GM12865 (cell line): ENCODE measurements around the gene HDAC9.

Source experiments
- DNase-seq: peaks from one replicate; pipeline ENCODE4 v3.0.0; 2010; ENCODE audit warnings: low read depth
- H3K4me3 ChIP-seq: 2 replicates; pipeline ENCODE4 v1.5.1; 2011; ENCODE audit warnings: mild to moderate bottlenecking, low read depth, low read length, control low read depth
- TF ChIP-seq, protein P1 (sequence below): IDR thresholded peaks from 2 replicates; pipeline ENCODE4 v1.5.1; 2011; ENCODE audit warnings: low read length, control low read depth, low read depth, inconsistent platforms; ENCODE audit not compliant: insufficient read depth; ENCODE audit errors: missing control alignments

HDAC9 gene

DNA sequence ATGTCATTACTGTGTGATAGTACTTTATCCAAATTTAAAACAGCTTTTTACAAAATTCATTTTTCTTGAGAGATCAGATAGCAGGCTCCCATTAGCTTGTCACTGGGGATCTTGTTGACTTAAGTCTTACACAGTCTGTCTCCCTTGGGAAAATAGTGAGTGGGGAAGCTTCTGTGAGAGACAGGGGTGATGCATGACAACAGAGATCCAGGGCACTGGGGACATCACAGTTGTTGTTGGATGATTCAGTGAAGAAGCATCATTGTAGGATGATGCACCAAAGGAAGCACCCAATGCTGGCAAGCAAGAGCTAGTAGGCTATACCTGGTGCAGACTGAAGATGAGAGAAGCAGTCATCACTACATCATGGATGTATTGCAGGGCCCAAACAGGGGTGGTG, 284.7 kb downstream of the HDAC9 start:
- DNase-seq: no peak
- no peak overlapping the region for H3K4me3 ChIP-seq
- TF ChIP-seq, protein P1, sequence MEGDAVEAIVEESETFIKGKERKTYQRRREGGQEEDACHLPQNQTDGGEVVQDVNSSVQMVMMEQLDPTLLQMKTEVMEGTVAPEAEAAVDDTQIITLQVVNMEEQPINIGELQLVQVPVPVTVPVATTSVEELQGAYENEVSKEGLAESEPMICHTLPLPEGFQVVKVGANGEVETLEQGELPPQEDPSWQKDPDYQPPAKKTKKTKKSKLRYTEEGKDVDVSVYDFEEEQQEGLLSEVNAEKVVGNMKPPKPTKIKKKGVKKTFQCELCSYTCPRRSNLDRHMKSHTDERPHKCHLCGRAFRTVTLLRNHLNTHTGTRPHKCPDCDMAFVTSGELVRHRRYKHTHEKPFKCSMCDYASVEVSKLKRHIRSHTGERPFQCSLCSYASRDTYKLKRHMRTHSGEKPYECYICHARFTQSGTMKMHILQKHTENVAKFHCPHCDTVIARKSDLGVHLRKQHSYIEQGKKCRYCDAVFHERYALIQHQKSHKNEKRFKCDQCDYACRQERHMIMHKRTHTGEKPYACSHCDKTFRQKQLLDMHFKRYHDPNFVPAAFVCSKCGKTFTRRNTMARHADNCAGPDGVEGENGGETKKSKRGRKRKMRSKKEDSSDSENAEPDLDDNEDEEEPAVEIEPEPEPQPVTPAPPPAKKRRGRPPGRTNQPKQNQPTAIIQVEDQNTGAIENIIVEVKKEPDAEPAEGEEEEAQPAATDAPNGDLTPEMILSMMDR: no peak

- DNase-seq: no peak
- TF ChIP-seq, protein P1: no peak
- H3K4me3 ChIP-seq: no peak overlapping the region
Measured at GRCh38 chr7:18780938-18781337, 285.4 kb downstream of the HDAC9 start.

DNA sequence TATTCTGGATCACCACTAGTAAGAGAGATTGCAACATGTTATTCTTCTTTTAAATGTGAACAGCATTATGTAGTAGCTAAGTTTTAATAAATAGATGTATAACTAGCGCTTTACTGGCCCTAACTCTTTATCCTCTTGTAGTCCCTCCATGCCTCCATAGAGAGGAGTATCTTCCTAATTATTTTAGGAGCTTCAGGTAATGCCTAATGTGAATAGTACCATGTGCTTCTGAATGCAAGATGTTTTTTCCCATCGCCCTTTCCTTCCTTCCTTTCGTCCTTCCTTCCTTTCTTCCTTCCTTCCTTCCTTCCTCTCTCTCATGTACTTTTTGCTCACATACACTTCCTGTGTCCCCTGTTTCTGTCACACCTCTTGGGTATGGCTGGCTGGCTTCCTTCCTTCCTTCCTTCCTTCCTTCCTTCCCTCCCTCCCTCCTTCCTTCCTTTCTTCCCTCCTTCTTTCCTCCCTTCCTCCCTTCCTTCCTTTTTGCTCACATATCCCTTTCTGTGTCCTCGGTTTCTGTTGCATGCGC, 290.7 kb downstream of the HDAC9 start:
- TF ChIP-seq, protein P1: no peak
- no peak overlapping the region for H3K4me3 ChIP-seq
- no peak for DNase-seq

- TF ChIP-seq, protein P1: no peak
- no peak for DNase-seq
- H3K4me3 ChIP-seq: no peak overlapping the region
Measured at GRCh38 chr7:18786796-18787195, 291.2 kb downstream of the HDAC9 start.

- TF ChIP-seq, protein P1: no peak
- DNase-seq: no peak
- H3K4me3 ChIP-seq: no peak overlapping the region
Measured at GRCh38 chr7:18788026-18788425, 292.5 kb downstream of the HDAC9 start.

DNA sequence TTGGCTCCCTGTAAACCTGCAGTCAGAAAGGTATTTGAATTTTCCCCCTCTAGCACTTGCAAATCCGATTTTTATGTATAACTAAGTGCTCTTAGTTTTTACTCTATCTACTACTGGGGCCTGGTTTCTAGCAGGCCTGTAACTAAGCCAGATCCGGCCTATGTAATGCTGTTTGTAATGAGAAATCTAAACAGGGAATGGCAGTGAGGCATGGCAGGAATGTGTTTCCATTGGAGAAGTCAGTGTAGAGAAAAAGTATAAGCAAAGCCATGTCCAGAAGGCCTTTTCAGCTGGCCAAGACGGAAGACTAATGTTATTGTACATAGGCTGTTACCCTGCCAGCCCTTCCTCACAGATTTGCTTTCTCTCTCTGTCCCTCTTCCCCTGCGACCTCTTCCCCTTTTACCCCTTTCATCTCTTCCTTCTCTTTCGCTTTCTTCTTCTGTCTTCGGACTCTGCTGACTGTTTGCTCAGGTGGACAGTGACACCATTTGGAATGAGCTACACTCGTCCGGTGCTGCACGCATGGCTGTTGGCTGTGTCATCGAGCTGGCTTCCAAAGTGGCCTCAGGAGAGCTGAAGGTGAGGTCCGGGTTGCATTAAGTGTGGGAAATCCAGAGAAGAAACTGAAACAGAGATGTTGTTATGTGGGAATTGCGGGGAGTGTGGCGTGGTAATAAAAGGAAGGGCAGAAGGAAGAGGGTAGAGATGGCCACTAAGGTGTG, 297.5 kb downstream of the HDAC9 start:
- no peak overlapping the region for H3K4me3 ChIP-seq
- no peak for DNase-seq
- TF ChIP-seq, protein P1: no peak

GRCh38 chr7:18796216-18796615, 300.7 kb downstream of the HDAC9 start:
- no peak overlapping the region for H3K4me3 ChIP-seq
- TF ChIP-seq, protein P1: no peak
- DNase-seq: no peak
